ENCODE results near the gene RPS2. TPM values are rescaled to one million over a fixed set of nuclear protein-coding genes. Genes with fewer than 3 reads are reported as not detected.
A peak's percentile ranks its signal among the peaks of the same experiment; 100 is the strongest.

The RPS2 gene
- total RNA-seq, 1 donor from 2014 or later, result 2,813 TPM

DNA sequence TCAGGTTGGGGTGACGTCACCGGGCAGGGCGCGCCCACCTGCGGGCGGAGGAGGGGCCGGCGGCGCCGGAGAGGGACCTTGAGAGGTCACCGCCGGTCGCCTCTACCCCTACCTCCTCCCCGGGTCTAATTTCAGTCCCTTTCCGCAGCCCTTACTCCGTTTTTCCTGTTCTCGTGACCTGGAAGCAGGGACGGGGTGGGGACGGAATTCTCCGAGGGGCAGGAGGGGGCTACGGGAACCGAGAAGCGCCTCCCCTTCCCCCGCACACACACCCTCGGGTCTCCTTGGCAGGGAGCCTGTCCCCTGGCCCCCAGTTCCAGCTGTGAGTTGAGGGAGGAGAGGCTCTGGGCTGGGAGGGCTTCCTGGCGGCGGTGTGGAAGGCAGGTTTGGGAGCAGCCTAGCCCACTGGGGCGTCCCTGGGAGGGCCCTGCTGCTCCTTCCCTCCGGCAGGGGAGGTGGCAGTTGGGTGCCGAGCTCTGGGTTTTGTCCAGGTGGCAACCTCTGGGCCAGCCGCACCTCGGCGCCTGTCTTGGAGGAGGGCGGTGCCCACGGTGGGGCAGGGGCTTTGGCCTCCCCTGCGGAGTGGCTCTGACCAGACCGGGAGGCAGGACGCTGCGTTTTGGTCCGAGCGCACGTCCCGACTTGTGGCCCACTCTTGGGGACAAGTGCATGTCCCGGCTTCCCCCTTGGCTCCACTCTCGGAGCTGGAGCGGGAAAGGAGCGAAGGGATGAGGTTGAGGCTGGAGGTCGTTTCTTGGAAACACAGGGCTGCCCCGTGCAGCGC is 25.9 kb upstream of the RPS2 start:
- peak overlapping the region; percentile 40 for H3K4me3 ChIP-seq (ENCODE audit: low read depth, low read length)
- TF ChIP-seq CTCF (conservative IDR thresholded peaks at IDR 0.05; ENCODE audit: low read depth, low read length), result no peak
- DNase-seq (ENCODE audit: low read depth), result no peak

GRCh38 chr16:1990101-1990350 is 25.4 kb upstream of the RPS2 start:
- H3K4me3 ChIP-seq (ENCODE audit: low read depth, low read length), result no peak overlapping the region
- no peak for DNase-seq (ENCODE audit: low read depth)
- no peak for TF ChIP-seq CTCF (conservative IDR thresholded peaks at IDR 0.05; ENCODE audit: low read depth, low read length)

GRCh38 chr16:1989209-1990100 is 24.8 kb upstream of the RPS2 start, which contains the start of gene SYNGR3:
Gene SYNGR3 (plus strand): TSS chr16:1989970. CDS start chr16:1990103, 133 bp downstream.
- TF ChIP-seq CTCF (conservative IDR thresholded peaks at IDR 0.05; ENCODE audit: low read depth, low read length), result no peak
- H3K4me3 ChIP-seq (ENCODE audit: low read depth, low read length), result peak within 1 kb of the TSS; percentile 40
- DNase-seq (ENCODE audit: low read depth), result no peak

DNA sequence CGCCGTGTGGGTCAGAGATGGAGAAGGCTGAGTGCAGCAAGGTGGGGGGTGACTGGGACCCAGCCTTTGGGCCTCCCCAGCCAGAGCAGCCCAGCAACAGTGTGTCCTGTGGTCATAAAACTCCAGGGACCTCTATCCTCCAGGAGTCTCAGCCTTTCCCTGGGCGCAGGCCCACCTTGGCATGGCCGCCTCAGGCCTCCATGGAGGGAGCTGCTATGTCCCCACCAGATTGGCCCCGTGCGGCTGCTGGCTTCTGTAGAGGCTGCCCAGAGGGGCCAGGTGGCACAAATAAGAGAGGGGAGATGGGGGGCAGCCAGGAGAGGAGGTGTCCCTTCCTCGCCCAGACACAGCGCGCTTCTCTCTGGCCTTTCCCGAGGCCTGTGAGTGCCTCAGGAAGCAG is 22.6 kb upstream of the RPS2 start:
- no peak overlapping the region for H3K4me3 ChIP-seq (ENCODE audit: low read depth, low read length)
- DNase-seq (ENCODE audit: low read depth), result no peak
- no peak for TF ChIP-seq CTCF (conservative IDR thresholded peaks at IDR 0.05; ENCODE audit: low read depth, low read length)

GRCh38 chr16:1985466-1986150 is 21.0 kb upstream of the RPS2 start:
- H3K4me3 ChIP-seq (ENCODE audit: low read depth, low read length), result peak overlapping the region; percentile 77
- DNase-seq (ENCODE audit: low read depth), result no peak
- TF ChIP-seq CTCF (conservative IDR thresholded peaks at IDR 0.05; ENCODE audit: low read depth, low read length), result no peak

GRCh38 chr16:1984347-1985225 is 20.0 kb upstream of the RPS2 start:
- H3K4me3 ChIP-seq (ENCODE audit: low read depth, low read length), result peak overlapping the region; percentile 77
- TF ChIP-seq CTCF (conservative IDR thresholded peaks at IDR 0.05; ENCODE audit: low read depth, low read length), result no peak
- no peak for DNase-seq (ENCODE audit: low read depth)
